Endothelial cell of umbilical vein (primary cell): ENCODE data around the gene TRERF1. TPM values are rescaled to one million over a fixed set of nuclear protein-coding genes. Genes with fewer than 3 reads are reported as not detected.

Experiments used
- BruUV-seq: library from RNA; stranded (reverse); fragments of 400-500 nt; replicated peaks from 2 replicates; lab custom pipeline; 2021; lab: Mats Ljungman, UMichigan
- CTCF ChIA-PET: fragments of 300-600, 350-600 bp; sonication (Branson Sonifier 250); formaldehyde crosslinking; loops from one replicate; lab custom pipeline; 2021; ENCODE audit warnings: antibody characterized with exemption, inconsistent platforms; lab: Charles Lee
- POLR2A ChIA-PET: fragments of 300-600, 350-600 bp; sonication (Branson Sonifier 250); formaldehyde crosslinking; loops from one replicate; lab custom pipeline; 2021; ENCODE audit warnings: antibody characterized with exemption, inconsistent platforms; lab: Charles Lee
- DNase-seq: peaks from one replicate; pipeline ENCODE4 v3.0.0-alpha.2; 2011; ENCODE audit warnings: low read depth, low spot score
- FAIRE-seq: peaks from 2 replicates; lab custom pipeline; 2011; peaks lifted over from hg19 to GRCh38; lab: Jason Lieb, UNC
- H2AFZ ChIP-seq: 2 replicates; pipeline ENCODE4 v1.6.0; 2012; ENCODE audit warnings: low read depth, low read length, control low read depth, inconsistent platforms
- H3K27ac ChIP-seq: 2 replicates; pipeline ENCODE4 v1.5.1; 2011; ENCODE audit warnings: low read depth, mild to moderate bottlenecking, control low read depth, low read length, moderate library complexity; ENCODE audit not compliant: insufficient read depth
- H3K27me3 ChIP-seq, 2 experiments: 2 replicates each; pipeline versions ENCODE4 v1.6.0 to v1.6.1; 2011; ENCODE audit warnings: low read length in 2 of 2, mixed read lengths in 1 of 2; ENCODE audit not compliant: control insufficient read depth in 2 of 2, insufficient read depth in 2 of 2
- H3K36me3 ChIP-seq, 2 experiments: 2 replicates in 1 of 2; 3 replicates in 1 of 2; pipeline ENCODE4 v1.5.1; 2011; ENCODE audit warnings: low read length in 2 of 2, mild to moderate bottlenecking in 1 of 2, moderate library complexity in 1 of 2; ENCODE audit not compliant: control insufficient read depth in 2 of 2, insufficient read depth in 2 of 2; ENCODE audit errors: extremely low read depth in 1 of 2
- H3K4me1 ChIP-seq: 3 replicates; pipeline ENCODE4 v1.5.1; 2011; ENCODE audit warnings: mild to moderate bottlenecking, low read length; ENCODE audit not compliant: control insufficient read depth, insufficient read depth; ENCODE audit errors: extremely low read depth
- H3K4me2 ChIP-seq: 2 replicates; pipeline ENCODE4 v1.6.1; 2011; ENCODE audit warnings: low read length, control low read depth, mixed read lengths; ENCODE audit not compliant: insufficient read depth
- H3K4me3 ChIP-seq, 3 experiments: fragments of 200-600 bp in 1 of 3; sonication (generic), shearing (Covaris generic) in 1 of 3; replicated peaks in 1 of 3; 2 replicates each; pipeline ENCODE4 v1.5.1; 2011 to 2016; ENCODE audit warnings: control low read depth in 3 of 3, low read length in 3 of 3, mild to moderate bottlenecking in 2 of 3, inconsistent platforms in 1 of 3, low read depth in 1 of 3, moderate library complexity in 1 of 3; ENCODE audit not compliant: insufficient read depth in 1 of 3
- H3K79me2 ChIP-seq: 2 replicates; pipeline ENCODE4 v1.6.0; 2012; ENCODE audit warnings: low read length, inconsistent platforms; ENCODE audit not compliant: control insufficient read depth, insufficient read depth
- H3K9ac ChIP-seq: replicated peaks from 2 replicates; pipeline ENCODE3; 2011; ENCODE audit warnings: low read length, control low read depth; ENCODE audit not compliant: insufficient read depth; ENCODE audit errors: extremely low read depth
- H3K9me1 ChIP-seq: replicated peaks from 3 replicates; pipeline ENCODE4 v1.6.0; 2011; ENCODE audit warnings: mild to moderate bottlenecking, low read length; ENCODE audit not compliant: control insufficient read depth, insufficient read depth; ENCODE audit errors: extremely low read depth
- H3K9me3 ChIP-seq: replicated peaks from 2 replicates; pipeline ENCODE4 v1.5.1; 2012; ENCODE audit warnings: low read length, inconsistent platforms; ENCODE audit not compliant: control insufficient read depth, insufficient read depth
- H4K20me1 ChIP-seq: replicated peaks from 2 replicates; pipeline ENCODE3; 2011; ENCODE audit warnings: mild to moderate bottlenecking, low read length; ENCODE audit not compliant: control insufficient read depth, insufficient read depth; ENCODE audit errors: extremely low read depth
- EZH2 ChIP-seq: IDR thresholded peaks from 2 replicates; pipeline ENCODE4 v1.6.1; 2012; ENCODE audit warnings: borderline replicate concordance, low read depth, mild to moderate bottlenecking, moderate library complexity, low read length, inconsistent platforms; ENCODE audit not compliant: severe bottlenecking
- FOS ChIP-seq: IDR thresholded peaks from 2 replicates; pipeline ENCODE4 v1.6.1; 2011; ENCODE audit warnings: mild to moderate bottlenecking, low read length, moderate library complexity, borderline replicate concordance; ENCODE audit not compliant: insufficient read depth
- GATA2 ChIP-seq: IDR thresholded peaks from 2 replicates; pipeline ENCODE4 v1.7.0; 2011; ENCODE audit warnings: low read depth, mild to moderate bottlenecking, moderate library complexity, mixed read lengths, low read length; ENCODE audit not compliant: insufficient read length, insufficient read depth
- JUN ChIP-seq: IDR thresholded peaks from 2 replicates; pipeline ENCODE4 v1.6.1; 2011; ENCODE audit warnings: borderline replicate concordance, low read depth; ENCODE audit not compliant: insufficient read length, insufficient read depth
- MAX ChIP-seq: IDR thresholded peaks from 2 replicates; pipeline ENCODE4 v1.6.1; 2011; ENCODE audit not compliant: insufficient read depth, insufficient read length
- MYC ChIP-seq: IDR thresholded peaks from one replicate; pipeline ENCODE4 v1.6.1; 2011; ENCODE audit warnings: mild to moderate bottlenecking, low read depth, low read length
- POLR2A ChIP-seq: IDR thresholded peaks from 2 replicates; pipeline ENCODE4 v1.6.1; 2012; ENCODE audit warnings: low read depth, mild to moderate bottlenecking, control low read depth, low read length
- POLR2AphosphoS5 ChIP-seq: IDR thresholded peaks from 2 replicates; pipeline ENCODE4 v1.6.1; 2012; ENCODE audit warnings: low read depth, mild to moderate bottlenecking, control low read depth, low read length, moderate library complexity; ENCODE audit not compliant: insufficient read depth
- dilution Hi-C: fragments of 300-500 bp; cut with MboI; formaldehyde crosslinking; loops from one replicate; pipeline ENCODE4 v1.15.0; 2019; ENCODE audit warnings: low sequenced_read_pairs; ENCODE audit not compliant: extremely low pct_ligation_motif_present
- intact Hi-C: fragments of 100-400 bp; cut with micrococcal nuclease; formaldehyde crosslinking; loops from one replicate; pipeline ENCODE4 v1.10.0; 2022
- polyA plus RNA-seq, 4 experiments: library from polyadenylated mRNA; depleted of rRNA in 3 of 4; stranded (reverse) in 3 of 4; unstranded in 1 of 4; fragments of >200 nt; gene quantifications; 2 replicates each; pipeline versions ENCODE4 v1.2.1 to v1.2.3, GENCODE V29; 2011 to 2012; ENCODE audit warnings: missing spikeins in 1 of 4
- total RNA-seq: library from RNA; stranded (reverse); gene quantifications from 2 replicates; pipeline ENCODE4 v1.2.3, GENCODE V29; 2021
- TF ChIP-seq, protein P1 (sequence below), 2 donors: IDR thresholded peaks; 1 replicate in 1 of 2; 2 replicates in 1 of 2; pipeline ENCODE4 v1.5.1; 2011; ENCODE audit warnings: low read length in 2 of 2, mild to moderate bottlenecking in 2 of 2, moderate library complexity in 2 of 2, control low read depth in 1 of 2, inconsistent platforms in 1 of 2, low read depth in 1 of 2; ENCODE audit not compliant: insufficient read depth in 1 of 2; ENCODE audit errors: extremely low read depth in 1 of 2

TRERF1 gene
- total and polyA plus RNA-seq, 2 donors (not counting 3 experiments of a cell fraction or from before 2014, with no cell fraction given) = 0.73 to 5.5 TPM

GRCh38 chr6:42243046-42243445 lies 208.7 kb downstream of the TRERF1 start:
- POLR2A ChIA-PET = no interaction called here

More at GRCh38 chr6:42243046-42243445, 208.7 kb downstream of the TRERF1 start:
- no peaks in the 10 kb centered on the region for H3K27me3 ChIP-seq
- H3K4me3 ChIP-seq = no peak overlapping the region
- H3K79me2 ChIP-seq = no peaks in the 10 kb centered on the region
- no peak overlapping the region for H3K9ac ChIP-seq
- CTCF ChIA-PET = interaction anchor here (1.4 kb wide), 1 partner anchor 305 kb away, joined by 6 read pairs; no protein-coding TSS in a partner anchor
- intact Hi-C loops (no loop called here), dilution Hi-C loops (no loop called here)
- DNase-seq = peak; percentile 74
- no peaks in the 10 kb centered on the region for H3K36me3 ChIP-seq
- no peaks in the 10 kb centered on the region for H3K4me1 ChIP-seq
- no peaks in the 10 kb centered on the region for H4K20me1 ChIP-seq
- H3K9me1 ChIP-seq = no peaks in the 10 kb centered on the region
- no peak for TF ChIP-seq MYC
- no peak for TF ChIP-seq GATA2
- TF ChIP-seq JUN = no peak
- TF ChIP-seq POLR2A = no peak
- TF ChIP-seq MAX = no peak
- no peak for TF ChIP-seq POLR2AphosphoS5
- no peak for TF ChIP-seq FOS
- TF ChIP-seq, protein P1, sequence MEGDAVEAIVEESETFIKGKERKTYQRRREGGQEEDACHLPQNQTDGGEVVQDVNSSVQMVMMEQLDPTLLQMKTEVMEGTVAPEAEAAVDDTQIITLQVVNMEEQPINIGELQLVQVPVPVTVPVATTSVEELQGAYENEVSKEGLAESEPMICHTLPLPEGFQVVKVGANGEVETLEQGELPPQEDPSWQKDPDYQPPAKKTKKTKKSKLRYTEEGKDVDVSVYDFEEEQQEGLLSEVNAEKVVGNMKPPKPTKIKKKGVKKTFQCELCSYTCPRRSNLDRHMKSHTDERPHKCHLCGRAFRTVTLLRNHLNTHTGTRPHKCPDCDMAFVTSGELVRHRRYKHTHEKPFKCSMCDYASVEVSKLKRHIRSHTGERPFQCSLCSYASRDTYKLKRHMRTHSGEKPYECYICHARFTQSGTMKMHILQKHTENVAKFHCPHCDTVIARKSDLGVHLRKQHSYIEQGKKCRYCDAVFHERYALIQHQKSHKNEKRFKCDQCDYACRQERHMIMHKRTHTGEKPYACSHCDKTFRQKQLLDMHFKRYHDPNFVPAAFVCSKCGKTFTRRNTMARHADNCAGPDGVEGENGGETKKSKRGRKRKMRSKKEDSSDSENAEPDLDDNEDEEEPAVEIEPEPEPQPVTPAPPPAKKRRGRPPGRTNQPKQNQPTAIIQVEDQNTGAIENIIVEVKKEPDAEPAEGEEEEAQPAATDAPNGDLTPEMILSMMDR (IDR thresholded peaks at IDR 0.05; ENCODE audit: extremely low read depth in 1 of 2, insufficient read depth in 1 of 2, low read depth in 1 of 2, low read length in 2 of 2) = no peak
- TF ChIP-seq EZH2 = no peak
- no peak for FAIRE-seq
- H3K27ac ChIP-seq = no peak overlapping the region
- no peak overlapping the region for H2AFZ ChIP-seq
- no peak overlapping the region for H3K4me2 ChIP-seq
- no peaks in the 10 kb centered on the region for H3K9me3 ChIP-seq
- no TSS peak for BruUV-seq
